HL-60 (cell line): ENCODE data around the gene GAST.

Source experiments
- DNase-seq, 2 experiments: peaks; one replicate each; pipeline ENCODE4 v3.0.0-alpha.2; 2010 to 2020; ENCODE audit warnings: low read depth in 1 of 2, low spot score in 1 of 2
- H3K27ac ChIP-seq: fragments of 250-450 bp; sonication (Bioruptor Pico); replicated peaks from 2 replicates; pipeline ENCODE4 v1.5.1; 2020; ENCODE audit warnings: mild to moderate bottlenecking, moderate library complexity
- H3K27me3 ChIP-seq: fragments of 250-450 bp; sonication (Bioruptor Pico); 2 replicates; pipeline ENCODE4 v1.5.1; 2021; ENCODE audit warnings: mild to moderate bottlenecking, moderate library complexity; ENCODE audit not compliant: insufficient read depth, poor library complexity, severe bottlenecking
- H3K4me3 ChIP-seq: replicated peaks from 2 replicates; pipeline ENCODE4 v1.5.1; 2011; ENCODE audit warnings: mild to moderate bottlenecking, control low read depth, low read length; ENCODE audit not compliant: insufficient read depth
- CTCF ChIP-seq: IDR thresholded peaks from one replicate; pipeline ENCODE4 v1.5.1; 2011; ENCODE audit warnings: low read length, control low read depth, inconsistent platforms; ENCODE audit not compliant: insufficient read depth
- GABPA ChIP-seq: IDR thresholded peaks from 2 replicates; pipeline ENCODE4 v1.6.1; 2012; ENCODE audit warnings: low read depth
- POLR2AphosphoS5 ChIP-seq: IDR thresholded peaks from 2 replicates; pipeline ENCODE4 v1.6.1; 2012; ENCODE audit warnings: low read depth
- REST ChIP-seq: IDR thresholded peaks from 2 replicates; pipeline ENCODE4 v1.6.1; 2012; ENCODE audit warnings: low read depth; ENCODE audit not compliant: insufficient replicate concordance
- SPI1 ChIP-seq: IDR thresholded peaks from 2 replicates; pipeline ENCODE4 v1.6.1; 2012; ENCODE audit warnings: low read depth, mild to moderate bottlenecking, borderline replicate concordance

GAST gene

GRCh38 chr17:41707803-41708669 is 4.1 kb upstream of the GAST start:
- Histone ChIP-seq H3K4me3 (no peak overlapping the region), H3K27me3 (no peaks in the 10 kb centered on the region), H3K27ac (no peak overlapping the region)
- DNase-seq: no peak
- TF ChIP-seq SPI1 (no peak), GABPA (no peak), REST (no peak), CTCF (no peak), POLR2AphosphoS5 (no peak)

- Histone ChIP-seq H3K27ac (no peak overlapping the region), H3K27me3 (no peaks in the 10 kb centered on the region), H3K4me3 (no peak overlapping the region)
- no peak for DNase-seq
- TF ChIP-seq REST: no peak
- TF ChIP-seq GABPA: no peak
- TF ChIP-seq POLR2AphosphoS5: no peak
These were observed 1.6 kb upstream of the GAST start for GRCh38 chr17:41710472-41711090.

- DNase-seq: peak in 1 of 2 experiments; percentile 33
- no peak overlapping the region for H3K4me3 ChIP-seq
- H3K27me3 ChIP-seq: no peaks in the 10 kb centered on the region
- H3K27ac ChIP-seq: no peak overlapping the region
- no peak for TF ChIP-seq SPI1
These were observed 5.5 kb downstream of the GAST start for GRCh38 chr17:41717408-41718286.

- Histone ChIP-seq H3K4me3 (no peak overlapping the region), H3K27me3 (no peaks in the 10 kb centered on the region), H3K27ac (no peak overlapping the region)
- TF ChIP-seq POLR2AphosphoS5 (no peak), CTCF (no peak), SPI1 (no peak), REST (no peak), GABPA (no peak)
- DNase-seq: no peak
These were observed 6.1 kb downstream of the GAST start for GRCh38 chr17:41718287-41718645.
